NCI-H82 treated with DMSO at 0.1 percent for 48 hours (cell line): Measurements from ENCODE around the gene XYLT1.

Experiments used
- DNase-seq: peaks from one replicate; lab custom pipeline; 2025; ENCODE audit not compliant: unreplicated experiment; lab: John Stamatoyannopoulos, UW

XYLT1 gene

DNA sequence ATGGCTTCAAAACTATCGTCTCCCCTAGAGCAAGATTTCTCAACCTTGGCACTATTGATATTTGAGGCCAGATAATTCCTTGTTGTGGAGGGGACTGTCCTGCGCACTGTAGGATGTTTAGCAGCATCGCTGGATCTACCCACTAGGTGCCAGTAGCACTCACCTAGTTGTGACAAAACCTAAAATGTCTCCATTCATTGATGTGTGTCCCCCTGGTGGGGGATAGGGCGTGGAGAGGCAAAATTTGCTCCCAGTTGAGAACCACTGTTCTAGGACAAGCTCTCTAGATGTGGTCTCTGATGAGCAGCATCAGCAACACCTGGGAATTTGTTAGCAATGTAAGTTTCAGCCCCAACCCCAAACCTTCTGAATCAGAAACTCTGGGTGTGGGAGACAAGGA lies 259.0 kb downstream of the XYLT1 start:
- DNase-seq, result no peak

DNA sequence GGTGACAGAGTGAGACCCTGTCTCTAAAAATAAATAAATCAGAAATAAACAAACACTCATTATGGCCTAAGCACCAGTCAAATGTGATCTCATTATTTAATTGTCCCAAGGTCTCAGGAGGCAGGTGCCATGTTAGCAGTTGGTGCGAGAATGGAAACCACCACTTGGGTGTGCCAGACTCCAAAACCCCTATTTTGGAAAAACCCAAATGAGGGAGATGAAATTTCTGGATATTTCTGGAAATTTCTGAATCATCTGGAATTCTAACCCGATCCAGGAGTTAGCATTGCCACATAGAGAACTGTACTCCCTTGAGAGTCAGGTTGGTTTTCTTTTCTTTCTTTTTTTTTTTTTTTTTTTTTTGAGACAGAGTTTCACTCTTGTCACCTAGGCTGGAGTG lies 264.0 kb downstream of the XYLT1 start:
- DNase-seq, result no peak

DNA sequence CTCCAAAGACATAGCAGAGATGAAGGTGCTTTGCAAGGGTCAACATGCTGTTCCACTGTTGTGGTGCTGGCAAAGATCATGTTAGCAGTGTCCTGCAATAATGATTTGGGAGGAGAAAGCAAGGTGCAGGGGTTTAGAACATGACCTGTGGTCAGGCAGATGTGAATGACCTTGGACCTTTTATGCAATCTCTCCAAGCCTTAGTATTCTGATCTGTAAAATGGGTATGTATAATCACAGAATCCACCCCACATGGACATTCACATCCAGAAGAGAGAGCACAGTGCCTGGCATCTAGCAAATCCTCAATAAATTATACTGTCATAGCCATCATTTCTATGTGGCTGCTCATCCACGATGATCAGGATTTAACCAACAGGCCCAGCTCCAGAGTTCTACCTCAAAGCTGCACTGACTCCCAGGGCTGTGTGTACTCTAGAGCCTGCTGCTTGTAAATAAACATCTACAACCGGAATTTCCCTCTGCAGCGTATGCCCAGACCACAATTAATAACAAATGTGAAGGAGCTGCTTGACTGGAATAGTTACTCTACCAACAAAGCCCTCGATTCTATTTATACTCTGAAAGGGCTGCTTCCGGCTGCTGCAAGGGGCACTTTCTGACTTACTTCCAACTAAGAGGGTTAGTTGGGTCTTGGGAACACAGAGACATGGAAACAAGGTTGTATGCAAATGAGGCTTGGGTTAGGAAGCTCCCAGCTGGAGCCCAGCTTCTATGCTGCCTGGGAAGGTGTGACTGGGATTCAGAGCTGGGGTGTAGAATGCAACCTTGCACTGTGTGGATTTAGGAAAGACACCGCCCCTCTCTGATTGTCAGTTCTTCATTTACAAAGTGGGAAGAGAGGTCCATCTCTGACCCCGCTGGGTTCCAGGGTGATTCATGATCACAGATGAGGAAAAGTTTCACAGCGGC lies 265.2 kb downstream of the XYLT1 start:
- DNase-seq, result no peak

DNA sequence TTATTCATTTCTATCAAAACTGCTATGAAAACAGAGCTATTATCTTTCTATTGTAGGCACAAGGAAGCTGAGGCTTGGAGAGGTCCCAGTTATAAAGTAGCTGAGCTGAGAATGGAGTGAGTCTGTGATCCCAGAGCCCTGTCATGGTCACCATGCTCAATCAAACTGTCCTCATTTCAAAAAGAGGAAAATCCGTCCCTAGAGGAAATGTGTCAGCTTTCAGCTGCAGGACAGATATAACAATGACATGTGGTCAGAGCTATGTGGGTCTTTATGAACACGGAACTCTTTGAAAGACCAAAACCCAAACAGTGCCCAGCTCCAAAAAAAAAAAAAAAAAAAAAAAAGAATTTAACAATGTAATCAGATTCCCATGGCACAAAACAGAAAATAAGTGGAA lies 266.1 kb downstream of the XYLT1 start:
- no peak for DNase-seq

DNA sequence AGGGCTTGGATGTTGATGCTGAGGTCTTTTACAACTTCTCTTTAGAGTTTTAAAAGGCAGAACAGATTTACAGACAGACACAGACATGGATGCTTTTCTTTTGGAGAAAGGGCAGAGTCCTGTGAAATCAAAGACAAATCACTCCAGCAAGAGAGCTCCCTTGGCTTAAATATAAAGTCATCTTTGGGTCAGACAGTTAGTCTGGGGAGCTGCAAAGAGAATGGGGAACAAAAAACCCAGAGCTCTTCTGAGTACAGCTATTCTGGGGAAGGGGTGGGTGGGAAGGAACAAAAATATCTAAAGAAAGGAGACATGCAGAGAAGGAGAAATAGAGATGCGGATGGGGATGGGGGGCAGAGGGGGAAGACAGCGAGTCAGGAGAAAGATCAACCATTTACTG lies 266.6 kb downstream of the XYLT1 start:
- DNase-seq, result no peak

- DNase-seq, result no peak
These were observed 267.3 kb downstream of the XYLT1 start for GRCh38 chr16:17203424-17203823.

GRCh38 chr16:17199135-17199534 lies 271.6 kb downstream of the XYLT1 start:
- DNase-seq, result no peak

DNA sequence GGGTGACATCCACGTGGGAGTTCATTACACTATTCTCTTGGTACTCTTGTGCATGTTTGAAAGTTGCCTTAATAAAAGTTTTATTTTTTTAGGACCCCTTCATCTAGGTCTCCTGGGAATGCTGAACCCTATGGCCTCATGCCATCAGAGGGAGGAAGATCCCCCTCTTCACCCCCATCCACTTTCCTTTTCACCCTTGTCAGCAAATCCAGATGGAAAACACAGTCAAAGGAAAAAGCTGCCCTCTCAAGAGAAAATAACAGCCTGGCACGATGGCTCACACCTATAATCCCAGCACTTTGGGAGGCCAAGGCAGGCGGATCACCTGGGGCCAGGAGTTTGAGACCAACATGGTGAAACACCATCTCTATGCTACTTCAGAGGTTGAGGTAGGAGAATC lies 274.2 kb downstream of the XYLT1 start:
- no peak for DNase-seq

DNA sequence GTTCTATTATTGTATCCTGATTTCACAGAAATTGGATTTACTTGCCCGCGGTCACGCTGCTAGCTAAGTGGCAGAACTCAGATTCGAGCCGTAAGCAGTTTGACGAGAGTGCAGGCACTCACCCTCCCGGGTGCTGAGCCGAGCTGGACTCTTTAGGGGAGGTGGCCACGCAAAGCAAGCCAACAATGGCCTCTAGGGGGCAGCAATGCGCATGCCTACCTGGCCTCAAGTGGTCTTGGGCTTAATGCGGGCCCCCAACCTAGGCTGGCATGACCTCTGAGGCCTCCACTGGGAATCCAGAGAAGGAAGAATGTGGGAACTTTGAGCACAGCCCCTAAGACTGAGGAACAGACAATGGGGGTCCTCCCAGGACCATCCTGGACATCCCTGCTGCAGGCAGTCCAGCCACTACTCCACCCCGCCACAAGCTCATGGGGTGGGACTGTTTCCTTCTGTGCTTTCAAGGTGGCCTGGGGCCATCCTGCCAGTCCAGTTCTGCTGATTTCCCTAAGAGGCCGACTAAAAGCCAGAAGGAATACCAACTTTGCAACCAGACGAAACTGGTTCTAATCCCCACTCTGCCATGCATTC lies 276.5 kb downstream of the XYLT1 start:
- DNase-seq, result no peak

DNA sequence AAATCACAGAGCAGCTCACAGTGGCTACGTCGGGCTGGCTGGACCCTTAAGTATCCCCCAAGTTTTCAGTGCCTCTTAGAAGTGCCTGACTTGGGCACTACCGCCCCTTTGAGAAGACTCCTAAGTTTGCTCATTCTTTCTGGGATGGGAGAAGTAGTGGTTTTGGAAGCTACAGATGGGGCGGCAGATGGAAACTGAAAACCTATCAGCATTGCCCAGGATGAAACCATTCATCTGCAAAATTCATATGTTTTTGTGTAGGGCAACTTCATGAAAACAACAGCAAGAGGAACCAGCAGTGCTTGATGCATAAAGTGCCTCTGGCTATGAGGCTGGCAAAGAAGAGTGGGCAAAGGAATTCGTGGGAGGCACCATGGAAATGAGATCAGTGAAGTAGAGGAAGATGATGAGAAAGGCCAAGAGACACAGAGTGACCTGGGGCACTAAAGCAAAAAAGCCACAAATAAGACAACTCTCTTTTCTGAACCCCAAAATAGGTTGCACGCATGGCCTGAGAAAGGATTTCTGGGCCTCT lies 277.1 kb downstream of the XYLT1 start:
- DNase-seq, result no peak

DNA sequence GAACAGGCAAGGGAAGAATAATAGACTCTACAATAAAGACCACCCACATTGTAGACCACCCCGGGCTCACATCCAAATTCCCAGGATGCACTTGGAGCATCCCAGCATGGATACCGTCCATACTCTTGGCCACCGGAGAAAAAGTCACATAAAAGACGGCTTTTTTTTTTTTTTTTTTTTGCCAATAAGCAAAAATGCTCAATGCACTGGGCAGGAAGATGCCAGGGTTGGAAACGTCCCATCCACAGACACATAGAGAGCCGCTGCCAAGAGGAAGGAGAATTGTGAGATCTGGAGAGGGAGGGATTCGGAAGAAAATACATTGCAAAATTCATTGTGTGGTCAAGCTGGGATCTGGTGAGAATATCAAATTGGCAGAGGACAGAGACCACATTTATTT lies 286.7 kb downstream of the XYLT1 start:
- DNase-seq, result no peak

GRCh38 chr16:17177959-17178905 lies 292.5 kb downstream of the XYLT1 start:
- no peak for DNase-seq

DNA sequence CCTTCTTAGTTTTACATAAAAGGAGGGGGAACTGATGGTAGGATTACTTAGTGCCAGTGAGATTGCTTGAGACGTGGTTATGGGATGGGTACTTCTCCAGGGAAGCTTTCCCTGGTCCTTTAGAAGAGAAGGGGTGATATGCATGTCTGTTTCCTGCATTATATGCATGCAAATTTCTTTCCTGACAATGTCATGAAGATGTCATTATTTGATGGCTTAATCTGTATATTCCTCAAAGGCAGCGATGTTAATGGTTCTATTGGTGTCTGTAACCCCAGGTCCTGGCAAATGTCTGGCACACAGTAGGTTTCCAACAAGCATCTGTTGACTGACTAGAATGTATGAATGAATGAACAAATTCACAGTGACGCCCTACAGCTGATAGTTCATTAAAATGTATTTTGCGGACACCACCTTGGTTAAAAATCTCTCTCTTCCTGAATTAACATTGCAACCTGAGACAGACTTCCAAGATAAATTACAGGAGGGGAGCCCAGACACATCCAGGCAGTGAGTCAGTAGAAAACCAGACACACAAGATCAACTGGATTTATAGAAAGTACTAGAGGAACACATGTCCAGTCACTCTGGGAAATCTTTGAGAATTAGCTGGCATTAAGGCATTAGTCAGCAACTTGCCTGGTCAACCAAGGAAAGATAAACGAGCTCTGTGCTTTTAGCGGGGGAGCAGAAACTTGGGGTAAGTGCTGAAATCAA lies 293.4 kb downstream of the XYLT1 start:
- DNase-seq, result peak; percentile 62

- no peak for DNase-seq
These were observed 294.6 kb downstream of the XYLT1 start for GRCh38 chr16:17176199-17176598.

DNA sequence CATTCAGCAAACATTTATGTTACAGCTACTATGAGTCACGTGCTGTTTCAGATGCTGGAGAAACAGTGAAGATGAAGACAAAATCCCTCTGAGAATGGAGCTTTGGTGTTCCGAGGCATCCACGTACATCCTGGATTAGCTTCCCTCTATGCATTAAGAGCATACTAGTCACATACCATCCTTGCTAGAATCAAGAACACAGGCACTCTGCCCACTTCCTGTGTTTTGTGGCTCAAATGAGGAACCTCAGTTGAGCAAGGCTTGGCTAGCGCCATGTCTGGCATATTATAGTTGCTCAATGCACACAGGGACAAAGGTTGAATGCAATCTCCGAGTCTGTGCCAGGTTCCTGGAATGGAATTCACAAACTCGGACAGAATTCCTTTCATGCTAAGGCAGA lies 297.5 kb downstream of the XYLT1 start:
- DNase-seq, result no peak

- no peak for DNase-seq
These were observed 299.3 kb downstream of the XYLT1 start for GRCh38 chr16:17171250-17172143.

DNA sequence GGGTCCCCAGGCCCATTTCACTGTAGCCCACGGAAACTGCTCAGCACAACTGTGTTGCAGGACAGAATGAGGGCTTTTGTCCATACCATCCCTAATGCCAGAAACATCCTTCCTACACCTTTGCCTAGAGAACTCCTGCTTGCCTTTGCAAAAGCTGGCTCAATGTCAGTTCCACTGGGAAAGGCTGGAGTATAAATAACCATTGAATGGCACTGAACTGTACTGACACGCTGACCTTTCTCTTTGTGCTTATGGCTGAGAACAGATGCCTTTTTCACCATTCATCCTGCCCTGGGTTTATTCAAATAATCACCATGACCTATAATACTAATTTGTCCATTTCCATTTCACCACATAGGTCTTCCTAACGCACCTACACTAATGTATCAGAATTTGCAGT lies 300.3 kb downstream of the XYLT1 start:
- DNase-seq, result no peak

DNA sequence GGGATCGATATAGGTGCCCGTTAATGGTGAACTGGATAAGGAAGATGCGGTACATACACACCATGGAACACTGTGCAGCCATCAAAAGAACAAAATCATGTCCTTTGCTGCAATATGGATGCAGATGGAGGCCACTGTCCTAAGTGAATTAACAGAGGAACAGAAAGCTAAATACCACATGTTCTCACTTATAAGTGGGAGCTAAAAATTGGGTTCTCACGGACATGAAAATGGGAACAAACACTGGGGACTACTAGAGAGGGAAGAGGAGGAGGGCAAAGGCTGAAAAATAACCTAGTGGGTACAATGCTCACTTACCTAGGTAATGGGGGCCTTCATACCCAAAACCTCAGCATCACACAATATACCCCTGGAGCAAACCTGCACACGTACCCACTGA lies 302.6 kb downstream of the XYLT1 start:
- DNase-seq, result no peak

- no peak for DNase-seq
These were observed 304.7 kb downstream of the XYLT1 start for GRCh38 chr16:17166095-17166494.

DNA sequence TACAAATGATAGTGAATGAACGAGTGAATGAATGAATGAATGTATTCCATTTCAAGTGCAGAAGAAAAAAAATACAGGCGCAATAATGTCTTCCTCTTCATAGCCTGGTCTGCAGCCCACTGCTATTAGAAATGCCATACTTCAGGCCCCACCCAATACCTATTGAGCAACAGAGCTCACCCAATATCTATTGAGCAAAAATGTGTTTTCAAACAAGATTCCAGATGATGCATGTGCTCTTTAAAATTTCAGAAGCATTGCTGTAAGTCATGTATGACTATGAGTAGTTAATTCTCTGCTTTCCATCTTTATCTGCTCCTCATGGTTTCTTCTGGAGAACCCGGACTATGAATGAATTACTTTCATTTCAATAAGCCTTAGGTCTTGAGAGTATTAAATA lies 308.2 kb downstream of the XYLT1 start:
- DNase-seq, result no peak
